Stimulated activated naive CD8-positive, alpha-beta T cell treated with anti-CD3 and anti-CD28 coated beads, Interleukin-15, amount 100 ng/mL, for 72 hours (primary cell): ENCODE data around the gene URI1.
"Not testable (repeated sequence)": the region's sequence is repeated elsewhere in the genome, so short reads cannot be mapped to it uniquely, and the experiment has no call there.

Experiments
- ATAC-seq: fragments of 150-1000 bp; cut with Tn5 transposase; 2 replicates; pipeline ENCODE4 v1.10.0; 2021; ENCODE audit warnings: mild to moderate bottlenecking, moderate library complexity
- DNase-seq, 2 donors: peaks; one replicate each; pipeline ENCODE4 v3.0.0; 2021 to 2022
- H3K27ac Mint-ChIP-seq, 2 donors: one replicate each; pipeline ENCODE4 v1.8.0; 2022; ENCODE audit warnings: mild to moderate bottlenecking in 2 of 2, mixed read lengths in 2 of 2, moderate library complexity in 2 of 2
- H3K27me3 Mint-ChIP-seq: one replicate; pipeline ENCODE4 v1.8.0; 2022; ENCODE audit warnings: mixed read lengths
- H3K4me1 Mint-ChIP-seq: one replicate; pipeline ENCODE4 v1.8.0; 2022; ENCODE audit warnings: mild to moderate bottlenecking, mixed read lengths
- H3K4me3 Mint-ChIP-seq, 2 donors: one replicate each; pipeline ENCODE4 v1.8.0; 2022; ENCODE audit warnings: mild to moderate bottlenecking in 2 of 2, mixed read lengths in 2 of 2, moderate library complexity in 1 of 2
- H3K9me3 Mint-ChIP-seq, 2 donors: one replicate each; pipeline ENCODE4 v1.8.0; 2022; ENCODE audit warnings: mixed read lengths in 2 of 2

Gene URI1

DNA sequence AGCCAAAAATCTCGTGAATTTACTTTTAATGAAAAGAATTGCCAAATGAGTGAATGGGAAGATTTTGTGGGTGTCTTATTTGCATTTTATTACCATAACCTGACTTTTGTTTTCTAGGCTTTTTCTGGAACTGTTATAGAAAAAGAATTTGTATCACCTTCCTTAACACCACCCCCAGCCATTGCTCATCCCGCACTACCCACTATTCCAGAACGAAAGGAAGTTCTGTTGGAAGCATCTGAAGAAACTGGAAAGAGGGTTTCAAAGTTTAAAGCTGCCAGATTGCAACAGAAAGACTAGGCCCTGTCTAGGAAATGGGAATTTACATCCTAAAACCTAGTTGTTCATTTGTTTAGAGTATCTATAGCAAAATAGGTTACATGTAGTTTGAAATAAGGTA, 72.7 kb downstream of the URI1 start:
- peaks cover 5% of the 10 kb centered on the region for H3K4me1 Mint-ChIP-seq
- no peaks in the 10 kb centered on the region for H3K27me3 Mint-ChIP-seq
- H3K4me3 Mint-ChIP-seq, result no peak overlapping the region
- H3K27ac Mint-ChIP-seq, result no peak overlapping the region
- DNase-seq (no peak), ATAC-seq (no peak)
- H3K9me3 Mint-ChIP-seq, result no peaks in the 10 kb centered on the region

DNA sequence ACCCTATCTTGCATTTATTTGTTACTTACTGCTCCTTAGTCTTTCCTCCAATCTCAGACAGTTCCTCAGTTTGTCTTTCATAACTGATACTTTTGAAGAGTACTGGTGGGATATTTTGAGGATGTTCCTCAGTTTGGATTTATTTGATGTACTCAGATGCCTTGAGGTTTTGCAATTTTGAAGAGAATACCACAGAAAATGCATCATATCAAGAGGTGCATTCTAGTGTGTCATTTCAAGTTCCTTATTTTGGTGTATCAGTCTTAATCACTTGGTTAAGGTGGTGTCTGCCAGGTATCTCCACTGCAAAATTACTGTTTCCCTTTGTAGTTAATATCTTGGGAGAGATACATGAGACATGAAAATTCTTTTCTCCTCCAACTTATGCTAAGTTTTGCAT, 75.1 kb downstream of the URI1 start:
- Mint-ChIP-seq H3K27me3 (no peaks in the 10 kb centered on the region), H3K4me1 (peaks cover 5% of the 10 kb centered on the region), H3K9me3 (no peaks in the 10 kb centered on the region), H3K27ac (no peak overlapping the region), H3K4me3 (no peak overlapping the region)
- peak; percentile 40 for ATAC-seq
- no peak for DNase-seq

DNA sequence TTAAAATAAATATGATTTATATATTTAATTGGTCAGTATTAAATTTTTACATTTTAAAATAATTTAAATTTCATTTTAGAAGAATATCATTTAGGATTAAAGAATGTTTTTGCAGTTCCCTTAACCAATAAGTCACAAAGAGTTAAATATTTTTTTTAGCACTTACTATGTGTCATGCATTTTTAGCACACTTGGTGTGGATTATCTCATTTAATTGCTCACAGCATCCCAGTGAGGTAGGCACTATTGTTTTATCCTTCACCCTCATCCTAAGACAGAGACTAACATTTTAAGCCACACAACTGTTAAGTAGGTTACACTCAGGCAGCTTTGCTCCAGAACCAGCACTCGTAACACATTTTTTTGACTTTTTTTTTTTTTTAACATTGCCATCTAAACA, 78.2 kb downstream of the URI1 start:
- no peaks in the 10 kb centered on the region for H3K27me3 Mint-ChIP-seq
- H3K4me1 Mint-ChIP-seq, result no peaks in the 10 kb centered on the region
- no peak overlapping the region for H3K27ac Mint-ChIP-seq
- no peak overlapping the region for H3K4me3 Mint-ChIP-seq
- no peak for DNase-seq
- no peak for ATAC-seq
- no peaks in the 10 kb centered on the region for H3K9me3 Mint-ChIP-seq

DNA sequence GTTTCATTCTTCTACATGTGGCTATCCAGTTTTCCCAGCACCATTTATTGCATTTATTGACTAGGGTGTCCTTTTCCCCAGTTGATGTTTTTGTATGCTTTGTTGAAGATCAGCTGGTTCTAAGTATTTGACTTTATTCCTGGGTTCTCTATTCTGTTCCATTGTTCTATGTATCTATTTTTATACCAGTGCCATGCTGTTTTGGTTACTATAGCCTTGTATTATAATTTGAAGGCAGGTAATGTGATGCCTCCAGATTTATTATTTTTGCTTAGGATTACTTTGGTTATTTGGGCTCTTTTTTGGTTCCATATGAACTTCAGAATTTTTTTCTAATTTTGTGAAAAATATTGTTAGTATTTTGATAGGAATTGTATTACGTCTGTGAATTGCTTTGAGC, 80.6 kb downstream of the URI1 start:
- Mint-ChIP-seq H3K27ac (peak overlapping the region in 1 of 2 donors; percentile 48), H3K4me1 (no peaks in the 10 kb centered on the region), H3K27me3 (no peaks in the 10 kb centered on the region), H3K4me3 (no peak overlapping the region), H3K9me3 (no peaks in the 10 kb centered on the region)
- no peak for DNase-seq
- ATAC-seq, result no peak

DNA sequence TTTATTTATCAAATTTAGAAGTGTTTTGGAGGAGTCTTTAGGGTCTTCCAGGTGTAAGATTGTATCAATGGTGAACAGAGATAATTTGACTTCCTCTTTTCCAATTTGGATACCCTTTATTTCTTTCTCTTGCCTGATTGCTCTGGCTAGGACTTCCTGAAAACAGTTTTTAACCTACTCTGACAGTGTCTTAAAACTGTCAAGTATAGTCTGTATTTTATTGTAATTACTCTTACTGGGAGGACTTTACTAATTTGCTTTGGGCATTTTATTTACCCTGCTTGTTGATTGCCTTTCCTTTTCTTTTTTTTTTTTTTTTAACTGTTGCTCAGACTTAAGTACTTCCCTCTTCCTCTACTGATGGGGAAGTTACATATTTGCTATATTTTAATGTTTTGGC, 81.3 kb downstream of the URI1 start:
- H3K4me3 Mint-ChIP-seq, result no peak overlapping the region
- no peak overlapping the region for H3K27ac Mint-ChIP-seq
- no peaks in the 10 kb centered on the region for H3K4me1 Mint-ChIP-seq
- ATAC-seq, result no peak
- H3K27me3 Mint-ChIP-seq, result no peaks in the 10 kb centered on the region
- no peaks in the 10 kb centered on the region for H3K9me3 Mint-ChIP-seq
- no peak for DNase-seq

DNA sequence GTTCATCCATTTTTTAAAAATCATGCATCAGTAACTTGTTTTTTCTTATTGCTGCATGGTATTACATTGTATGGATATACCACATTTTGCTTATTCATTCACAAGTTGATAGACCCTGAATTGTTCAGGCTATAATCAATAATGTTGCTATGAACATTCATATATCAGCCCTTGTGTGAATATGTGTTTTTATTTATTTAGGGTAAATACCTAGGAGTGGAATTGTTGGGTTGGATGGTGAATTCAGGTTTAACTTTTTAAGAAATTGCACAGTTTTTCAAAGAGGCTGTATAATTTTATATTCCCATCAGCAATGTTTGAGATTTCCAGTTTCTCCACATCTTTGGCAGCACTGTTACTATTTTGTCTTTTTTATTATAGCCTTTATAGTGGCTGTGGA, 82.1 kb downstream of the URI1 start:
- DNase-seq (no peak), ATAC-seq (no peak)
- H3K4me3 Mint-ChIP-seq, result no peak overlapping the region
- H3K27ac Mint-ChIP-seq, result no peak overlapping the region
- peaks cover 5% of the 10 kb centered on the region for H3K4me1 Mint-ChIP-seq
- no peaks in the 10 kb centered on the region for H3K27me3 Mint-ChIP-seq
- H3K9me3 Mint-ChIP-seq, result peaks cover 2 to 4% of the 10 kb centered on the region in 2 donors

DNA sequence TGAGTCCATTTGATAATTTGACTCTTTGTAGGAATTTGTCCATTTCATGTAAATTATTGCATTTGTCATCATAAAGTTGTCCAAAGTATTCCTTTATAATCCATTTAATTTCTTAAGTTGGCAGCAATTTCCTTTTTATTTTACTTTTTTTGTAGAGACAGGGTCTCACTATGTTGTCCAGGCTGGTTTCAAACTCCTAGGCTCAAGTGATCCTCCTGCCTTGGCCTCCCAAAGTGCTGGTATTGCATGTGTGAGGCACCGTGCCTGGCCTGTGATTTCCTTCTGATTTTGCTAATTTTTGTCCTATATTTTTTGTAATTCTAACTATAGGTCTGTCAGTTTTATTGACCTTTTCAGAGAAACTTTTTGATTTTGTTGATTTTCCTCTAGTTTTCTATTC, 84.9 kb downstream of the URI1 start:
- Mint-ChIP-seq H3K4me1 (peaks cover 25% of the 10 kb centered on the region), H3K9me3 (peaks cover 7 to 8% of the 10 kb centered on the region in 2 donors), H3K4me3 (no peak overlapping the region), H3K27me3 (no peaks in the 10 kb centered on the region), H3K27ac (no peak overlapping the region)
- DNase-seq (no peak), ATAC-seq (no peak)

DNA sequence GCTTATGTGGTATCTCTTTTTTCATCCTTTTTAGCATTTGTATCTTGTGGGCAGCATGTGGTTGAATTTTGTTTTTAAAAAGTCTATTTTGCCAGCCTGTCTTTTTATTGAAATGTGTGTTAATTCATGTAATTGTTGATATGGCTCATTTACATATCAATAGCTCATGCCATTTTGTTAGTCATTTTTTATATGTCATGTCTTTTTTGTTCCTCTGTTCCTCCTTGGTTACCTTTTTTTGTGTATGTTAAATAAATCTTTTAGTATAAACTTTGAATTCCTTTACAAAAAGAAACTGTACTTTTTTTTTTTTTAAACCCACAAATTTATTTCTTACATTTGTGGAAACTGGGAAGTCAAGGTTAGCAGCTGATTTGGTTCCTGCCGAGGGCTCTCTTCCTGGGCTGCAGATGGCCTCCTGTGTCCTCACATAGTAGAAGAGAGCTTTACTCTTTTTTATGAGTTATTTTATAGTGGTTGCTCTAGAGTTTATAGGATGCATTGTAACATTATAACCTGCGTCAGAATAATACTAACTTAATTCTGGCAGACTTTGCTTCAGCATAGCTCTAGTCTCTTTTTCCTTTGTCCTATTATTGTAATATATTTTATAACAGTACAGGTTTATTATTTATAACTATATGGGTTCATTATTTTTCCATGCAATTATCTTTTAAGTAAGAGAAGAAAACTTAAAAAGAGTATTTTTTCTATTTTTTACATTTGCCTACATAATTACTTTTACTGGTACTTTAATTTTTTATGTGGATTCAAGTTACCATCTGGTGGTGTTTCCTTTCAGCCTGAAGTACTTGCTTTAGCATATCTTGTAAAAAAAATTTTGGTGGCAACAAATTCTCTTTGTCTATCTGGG, 86.3 kb downstream of the URI1 start:
- no peaks in the 10 kb centered on the region for H3K27me3 Mint-ChIP-seq
- peaks cover 13 to 14% of the 10 kb centered on the region in 2 donors for H3K9me3 Mint-ChIP-seq
- peaks cover 25% of the 10 kb centered on the region for H3K4me1 Mint-ChIP-seq
- H3K4me3 Mint-ChIP-seq, result no peak overlapping the region
- ATAC-seq, result no peak
- no peak for DNase-seq
- peak overlapping the region in 1 of 2 donors; percentile 41 for H3K27ac Mint-ChIP-seq

DNA sequence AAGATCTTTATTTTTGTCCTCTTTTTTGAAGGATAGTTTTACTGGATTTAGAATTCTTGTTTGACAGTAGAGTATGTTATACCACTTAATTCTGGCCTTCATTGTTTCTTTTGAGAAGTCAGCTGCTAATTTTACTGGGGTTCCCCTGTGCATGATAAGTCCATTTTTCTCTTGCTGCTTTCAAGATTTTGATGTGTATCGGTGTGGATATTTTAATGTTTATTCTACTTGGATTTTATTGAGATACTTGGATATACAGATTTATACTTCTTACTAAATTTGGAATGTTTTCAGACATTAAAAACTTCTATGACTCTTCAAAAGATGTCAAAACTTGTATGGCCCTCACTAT, 86.9 kb downstream of the URI1 start:
- H3K27ac Mint-ChIP-seq, result no peak overlapping the region
- DNase-seq (no peak), ATAC-seq (no peak)
- H3K27me3 Mint-ChIP-seq, result no peaks in the 10 kb centered on the region
- H3K4me3 Mint-ChIP-seq, result peak overlapping the region in 1 of 2 donors; percentile 52
- peaks cover 17 to 18% of the 10 kb centered on the region in 2 donors for H3K9me3 Mint-ChIP-seq
- H3K4me1 Mint-ChIP-seq, result peaks cover 25% of the 10 kb centered on the region

DNA sequence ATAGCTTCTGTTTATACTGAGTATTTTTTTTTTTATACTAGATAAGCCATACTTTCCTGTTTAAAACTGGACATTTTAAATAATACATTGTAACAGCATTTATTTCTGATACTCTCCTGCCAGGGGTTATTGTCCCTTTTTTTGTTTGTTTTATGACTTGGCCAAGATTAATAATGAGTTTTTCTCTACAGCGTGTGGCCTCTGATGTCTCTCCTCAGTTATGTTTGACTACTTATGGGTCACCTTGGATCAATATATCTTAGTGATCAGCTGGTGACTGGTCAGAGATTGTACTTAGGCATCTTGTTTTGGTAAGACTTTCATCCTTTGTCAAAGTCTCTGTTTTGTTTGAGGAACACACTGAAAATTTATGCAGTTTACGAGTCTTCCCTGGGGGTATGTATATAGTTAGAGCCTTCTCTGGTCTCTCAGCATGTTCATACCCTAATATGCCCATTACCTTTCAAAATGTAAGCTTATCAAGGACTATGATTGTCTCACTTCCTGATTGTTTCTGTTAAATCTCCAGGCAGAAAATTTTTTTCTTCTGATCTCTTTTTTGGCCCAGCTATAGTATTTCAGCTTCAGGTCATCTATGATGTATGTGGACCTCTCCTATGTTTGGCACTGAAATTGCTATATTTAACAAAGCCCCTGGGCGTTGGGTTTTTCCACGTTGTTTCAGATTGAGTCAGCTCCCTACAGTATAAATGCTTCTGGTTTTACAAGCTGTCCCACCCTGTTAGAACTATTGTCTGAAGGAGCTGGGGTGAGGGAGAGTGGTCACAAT, 87.9 kb downstream of the URI1 start:
- DNase-seq, result peak in 1 of 2 donors; percentile 44
- peaks cover 17 to 27% of the 10 kb centered on the region in 2 donors for H3K9me3 Mint-ChIP-seq
- ATAC-seq, result peak; percentile 97
- no peak overlapping the region for H3K27ac Mint-ChIP-seq
- H3K4me3 Mint-ChIP-seq, result peak overlapping the region; percentile 17 to 52
- H3K4me1 Mint-ChIP-seq, result peaks cover 25% of the 10 kb centered on the region
- no peaks in the 10 kb centered on the region for H3K27me3 Mint-ChIP-seq

DNA sequence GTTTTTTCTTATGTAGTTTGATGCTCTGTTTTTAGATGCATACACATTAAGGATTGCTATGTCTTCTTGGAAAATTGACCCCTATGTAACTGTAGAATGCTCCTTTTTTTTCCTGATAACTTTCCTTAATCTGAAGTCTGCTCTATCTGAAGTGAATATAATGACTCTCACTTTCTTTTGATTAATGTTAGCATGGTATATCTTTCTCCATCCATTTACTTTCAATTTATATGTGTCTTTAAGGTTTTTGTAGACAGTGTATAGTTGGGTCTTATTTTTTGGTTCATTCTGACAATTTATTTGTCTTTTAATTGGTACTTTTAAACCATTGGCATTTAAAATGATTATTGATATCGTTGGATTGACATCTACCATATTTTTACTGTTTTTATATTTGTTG, 92.3 kb downstream of the URI1 start:
- Mint-ChIP-seq H3K4me1 (peaks cover 18% of the 10 kb centered on the region), H3K27me3 (no peaks in the 10 kb centered on the region), H3K9me3 (peaks cover 44 to 53% of the 10 kb centered on the region in 2 donors), H3K4me3 (no peak overlapping the region), H3K27ac (no peak overlapping the region)
- no peak for DNase-seq
- ATAC-seq, result no peak

DNA sequence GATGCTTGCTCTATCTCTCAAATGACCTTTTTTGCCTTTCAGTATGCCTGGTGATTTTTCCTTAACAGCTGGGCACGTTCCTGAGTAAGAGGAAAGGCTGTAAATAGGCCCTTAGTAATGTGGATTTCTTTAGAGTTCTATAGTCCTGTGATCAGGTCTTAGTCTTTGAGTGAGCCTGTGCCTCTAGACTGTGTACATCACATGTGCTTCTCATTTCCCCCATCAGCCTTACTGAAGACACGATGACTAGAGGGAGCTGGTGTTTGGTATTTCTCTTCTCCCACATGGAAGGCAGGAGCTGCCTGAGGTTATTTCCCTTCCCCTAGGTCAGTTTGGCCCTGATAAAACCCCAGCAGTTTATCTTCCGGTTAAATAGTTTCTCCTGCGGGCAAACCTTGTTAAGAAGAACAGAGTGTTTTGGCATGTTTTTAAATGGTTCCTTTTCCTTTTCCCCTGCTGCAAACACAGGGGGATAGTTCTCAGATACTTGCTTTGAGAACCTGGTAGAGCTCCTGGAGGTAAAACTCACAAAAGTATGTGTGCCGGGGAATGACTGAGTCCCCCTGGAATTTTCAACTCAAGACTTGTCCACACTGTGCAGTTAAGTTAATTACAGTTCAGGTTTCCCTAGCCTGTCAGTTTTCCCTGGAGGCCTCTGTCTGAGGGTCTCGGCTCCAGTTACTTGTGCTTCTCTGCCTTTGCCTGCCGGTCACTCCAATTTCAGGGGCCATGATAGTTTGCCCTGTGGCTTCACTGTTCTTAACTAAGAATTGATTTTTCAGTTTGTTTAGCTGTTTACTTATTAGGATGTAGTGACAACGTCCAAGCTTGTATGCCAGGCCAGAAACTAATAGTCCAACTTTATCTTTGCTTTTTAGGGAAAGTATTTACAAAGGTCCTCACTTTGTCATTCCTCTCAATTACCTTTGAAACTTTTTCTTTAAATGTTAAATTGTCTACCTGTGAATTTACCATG, 94.4 kb downstream of the URI1 start:
- Mint-ChIP-seq H3K4me1 (no peaks in the 10 kb centered on the region), H3K27ac (peak overlapping the region in 1 of 2 donors; percentile 15), H3K9me3 (peaks cover 45 to 62% of the 10 kb centered on the region in 2 donors), H3K27me3 (no peaks in the 10 kb centered on the region), H3K4me3 (no peak overlapping the region)
- ATAC-seq, result no peak
- no peak for DNase-seq

DNA sequence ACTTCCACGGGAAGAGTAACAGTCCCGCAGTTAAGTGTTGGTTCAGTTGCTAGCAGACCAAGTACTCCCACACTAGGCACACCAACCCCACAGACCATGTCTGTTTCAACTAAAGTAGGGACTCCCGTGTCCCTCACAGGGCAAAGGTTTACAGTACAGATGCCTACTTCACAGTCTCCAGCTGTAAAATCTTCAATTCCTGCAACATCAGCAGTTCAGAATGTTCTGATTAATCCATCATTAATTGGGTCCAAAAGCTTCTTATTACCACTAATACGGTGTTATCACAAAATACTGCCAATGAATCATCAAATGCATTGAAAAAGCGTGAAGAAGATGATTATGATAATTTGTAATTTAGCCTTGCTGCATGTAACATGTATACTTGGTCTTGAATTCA, 95.8 kb downstream of the URI1 start:
- ATAC-seq, result no peak
- H3K9me3 Mint-ChIP-seq, result peaks cover 48 to 67% of the 10 kb centered on the region in 2 donors
- H3K4me1 Mint-ChIP-seq, result no peaks in the 10 kb centered on the region

DNA sequence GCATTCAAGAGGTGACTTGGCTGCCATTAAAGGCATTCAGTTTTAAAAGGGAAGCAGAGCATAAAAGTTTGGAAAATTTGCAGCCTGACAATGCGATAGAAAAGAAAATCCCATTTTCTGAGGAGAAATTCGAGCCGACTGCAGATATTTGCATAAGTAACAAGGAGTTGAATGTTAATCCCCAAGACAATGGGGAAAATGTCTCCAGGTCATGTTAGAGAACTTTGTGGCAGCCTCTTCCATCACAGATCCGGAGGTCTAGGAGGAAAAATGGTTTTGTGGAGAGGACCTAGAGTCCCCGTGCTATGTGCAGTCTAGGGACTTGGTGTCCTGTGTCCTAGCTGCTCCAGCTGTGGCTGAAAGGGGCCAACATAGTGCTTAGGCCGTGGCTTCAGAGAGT, 99.9 kb downstream of the URI1 start:
- not testable (repeated sequence) for H3K27ac Mint-ChIP-seq, H3K4me3 Mint-ChIP-seq, DNase-seq, H3K27me3 Mint-ChIP-seq, H3K4me1 Mint-ChIP-seq, ATAC-seq
- H3K9me3 Mint-ChIP-seq, result peaks cover 21 to 34% of the 10 kb centered on the region in 2 donors

More for the DNA sequence above, 95.8 kb downstream of the URI1 start:
- H3K27me3 Mint-ChIP-seq, result no peaks in the 10 kb centered on the region
- H3K27ac Mint-ChIP-seq, result peak overlapping the region in 1 of 2 donors; percentile 5
- DNase-seq, result no peak
- no peak overlapping the region for H3K4me3 Mint-ChIP-seq

DNA sequence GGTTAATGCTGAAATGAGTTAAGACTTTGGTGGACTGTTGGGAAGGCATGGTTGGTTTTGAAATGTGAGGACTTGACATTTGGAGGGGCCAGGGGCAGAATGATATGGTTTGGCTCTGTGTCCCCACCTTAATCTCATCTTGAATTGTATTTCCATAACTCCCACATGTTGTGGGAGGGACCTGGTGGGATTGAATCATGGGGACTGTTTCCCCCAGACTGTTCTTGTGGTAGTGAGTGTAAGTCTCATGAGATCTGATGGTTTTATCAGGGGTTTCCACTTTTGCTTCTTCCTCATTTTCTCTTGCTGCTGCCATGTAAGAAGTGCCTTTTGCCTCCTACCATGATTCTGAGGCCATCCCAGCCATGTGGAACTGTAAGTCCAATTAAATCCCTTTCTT, 101.0 kb downstream of the URI1 start:
- DNase-seq, H3K4me1 Mint-ChIP-seq, ATAC-seq, H3K4me3 Mint-ChIP-seq, H3K27me3 Mint-ChIP-seq: not testable (repeated sequence)
- Mint-ChIP-seq H3K27ac (peak overlapping the region in 1 of 2 donors; percentile 76), H3K9me3 (peaks cover 13 to 24% of the 10 kb centered on the region in 2 donors)
